HG03039 (cell line): ENCODE results near the gene PLA2G3.

Experiments used
- ATAC-seq: cut with Tn5 transposase; IDR thresholded peaks from one replicate; pipeline ENCODE4 v1.9.1; 2021; ENCODE audit warnings: mild to moderate bottlenecking, moderate library complexity; ENCODE audit not compliant: unreplicated experiment

PLA2G3 gene

DNA sequence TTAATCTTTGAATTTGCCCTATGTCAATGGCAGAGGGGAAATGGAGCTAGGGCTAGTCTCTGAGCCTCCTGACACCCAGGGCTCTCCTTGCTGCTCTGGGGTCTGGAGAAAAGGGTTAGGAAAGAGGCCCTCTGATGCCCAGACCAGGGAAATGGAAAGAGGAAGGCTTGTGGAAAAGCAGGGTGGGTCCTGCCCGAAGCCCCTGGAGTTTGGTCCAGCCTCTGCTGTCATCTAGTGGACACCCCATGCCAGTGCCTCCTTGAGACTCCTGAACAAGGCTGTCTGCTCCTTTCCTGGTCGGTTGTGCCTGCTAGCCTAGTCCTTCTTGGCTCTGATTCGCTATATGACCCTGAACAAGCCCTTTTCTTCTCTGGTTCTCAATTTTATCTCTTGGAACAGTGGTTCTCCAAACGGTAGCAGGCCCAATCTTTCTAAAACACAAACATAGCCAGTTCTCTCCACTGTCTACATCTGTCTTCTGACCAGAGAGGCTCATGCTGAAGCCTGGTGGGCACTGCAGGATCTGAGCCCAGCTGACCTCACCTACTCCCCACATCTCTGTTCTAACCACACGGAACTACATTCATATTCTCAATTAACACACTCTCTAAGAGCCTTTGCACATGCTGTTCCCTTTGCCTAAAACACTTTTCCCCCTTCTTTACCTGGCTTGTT is 8.8 kb upstream of the PLA2G3 start:
- no peak for ATAC-seq

DNA sequence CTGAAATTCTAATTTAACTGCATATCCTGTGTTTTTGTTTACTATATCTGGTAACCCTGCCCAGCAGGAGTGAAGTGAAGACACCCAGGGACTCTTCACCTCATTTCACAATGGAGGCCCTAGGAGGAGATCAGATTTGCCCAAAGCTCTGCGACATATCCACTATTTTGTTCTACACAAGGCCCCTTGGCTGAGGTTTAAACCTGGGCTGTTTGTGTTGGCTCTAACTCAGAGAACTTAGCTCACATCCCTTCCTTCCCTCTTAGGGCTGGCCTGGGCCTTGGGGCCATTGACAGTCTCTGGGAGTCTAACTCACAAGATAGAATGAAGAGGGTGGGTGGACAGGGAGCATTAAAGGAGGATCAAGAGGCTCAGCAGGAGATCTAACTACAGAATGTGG is 8.2 kb upstream of the PLA2G3 start:
- ATAC-seq: no peak

DNA sequence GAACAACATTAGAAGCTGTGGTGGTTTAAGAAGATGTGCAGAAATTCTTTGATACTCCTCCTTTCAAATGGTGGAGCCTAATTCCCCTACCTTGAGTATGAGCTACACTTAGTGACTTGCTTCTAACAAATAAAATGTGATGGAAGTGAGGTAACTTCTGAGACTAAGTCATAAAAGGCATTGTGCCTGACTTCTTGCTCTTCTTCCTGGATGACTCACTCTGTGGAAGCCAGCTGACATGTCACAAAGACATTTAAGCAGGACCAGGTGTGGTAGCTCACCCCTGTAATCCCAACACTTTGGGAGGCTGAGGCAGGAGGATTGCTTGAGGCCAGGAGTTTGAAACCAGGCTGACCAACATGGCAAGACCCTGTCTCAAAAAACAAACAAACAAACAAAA is 3.9 kb upstream of the PLA2G3 start:
- ATAC-seq: no peak

DNA sequence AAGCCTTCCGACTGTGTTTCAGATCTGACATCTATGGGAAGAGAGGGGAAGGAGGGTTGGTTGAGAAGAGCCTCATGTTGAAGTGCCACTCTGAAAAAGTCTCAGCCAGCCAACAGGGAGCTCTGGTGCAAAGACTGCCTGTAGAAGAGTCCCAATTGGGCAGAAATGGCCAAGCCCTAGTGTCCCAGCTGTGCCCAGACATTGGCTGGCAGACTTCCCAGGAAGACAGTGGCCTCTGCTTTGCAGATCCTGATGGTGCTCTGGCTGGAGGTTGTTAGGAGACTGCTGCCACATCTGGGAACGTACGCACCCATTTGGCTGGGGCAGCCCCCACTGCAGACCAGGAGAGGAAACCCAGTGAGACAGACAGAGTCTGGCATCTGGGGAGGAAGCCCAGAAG is 3.2 kb upstream of the PLA2G3 start:
- ATAC-seq: no peak

DNA sequence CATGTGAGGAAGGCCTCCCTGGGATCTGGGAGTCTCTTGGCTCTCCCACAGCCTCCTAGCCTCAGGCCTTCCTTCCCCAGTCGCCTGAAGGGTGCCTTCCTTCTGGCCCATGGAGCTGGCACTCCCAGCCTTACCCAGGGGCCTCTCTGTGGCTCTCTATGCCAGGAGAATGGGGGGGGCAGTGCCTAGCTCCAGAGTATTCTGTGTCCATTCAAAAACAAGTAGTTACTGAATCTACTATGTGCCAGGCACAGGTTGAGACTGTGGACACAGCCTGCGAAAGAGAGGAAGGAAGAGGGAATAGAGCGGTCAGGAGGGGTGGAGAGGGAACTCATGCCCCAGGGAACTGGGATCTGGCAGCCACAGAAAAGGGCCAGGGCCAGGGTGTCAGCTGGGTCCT is 2.7 kb upstream of the PLA2G3 start:
- no peak for ATAC-seq

DNA sequence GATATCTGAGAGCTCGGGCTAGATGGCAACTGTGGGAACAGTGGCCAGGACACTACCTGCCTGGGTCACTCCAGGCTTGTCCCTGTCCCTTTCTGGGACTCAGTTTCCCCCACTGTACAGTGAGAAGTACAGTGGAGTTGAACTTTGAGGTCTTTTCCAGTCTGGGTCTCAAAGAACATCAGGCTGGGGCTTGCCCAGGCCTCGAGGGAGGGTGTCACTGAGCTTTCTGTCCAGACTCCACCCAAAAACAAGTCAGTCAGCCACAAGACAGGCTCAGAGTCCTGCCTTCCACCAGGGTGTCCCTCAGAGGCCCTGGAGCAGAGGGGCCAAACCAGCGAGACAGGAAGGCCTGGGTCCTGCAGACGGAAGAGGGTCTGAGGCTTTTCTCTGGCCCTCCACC is 2.0 kb upstream of the PLA2G3 start:
- no peak for ATAC-seq

DNA sequence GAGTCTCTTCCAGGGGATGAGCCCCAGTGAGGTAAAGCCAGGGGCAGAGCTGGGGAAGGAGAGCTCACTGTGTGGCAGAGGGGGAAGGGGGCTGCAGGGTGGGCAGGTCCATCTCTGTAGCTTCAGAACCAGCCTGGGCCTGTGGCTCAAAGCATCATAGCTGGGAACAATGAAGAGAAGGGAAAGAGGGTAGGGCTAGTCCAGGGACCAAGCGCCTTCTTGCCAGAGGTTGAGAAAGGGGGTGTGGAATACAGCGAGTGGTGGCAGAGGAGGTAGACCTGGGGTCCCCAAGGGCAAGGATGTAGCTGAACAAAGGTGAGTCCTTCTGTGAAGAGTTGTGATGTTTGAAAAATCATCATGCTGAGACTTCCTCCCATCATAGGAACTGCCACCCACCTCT is 1.2 kb upstream of the PLA2G3 start:
- no peak for ATAC-seq

DNA sequence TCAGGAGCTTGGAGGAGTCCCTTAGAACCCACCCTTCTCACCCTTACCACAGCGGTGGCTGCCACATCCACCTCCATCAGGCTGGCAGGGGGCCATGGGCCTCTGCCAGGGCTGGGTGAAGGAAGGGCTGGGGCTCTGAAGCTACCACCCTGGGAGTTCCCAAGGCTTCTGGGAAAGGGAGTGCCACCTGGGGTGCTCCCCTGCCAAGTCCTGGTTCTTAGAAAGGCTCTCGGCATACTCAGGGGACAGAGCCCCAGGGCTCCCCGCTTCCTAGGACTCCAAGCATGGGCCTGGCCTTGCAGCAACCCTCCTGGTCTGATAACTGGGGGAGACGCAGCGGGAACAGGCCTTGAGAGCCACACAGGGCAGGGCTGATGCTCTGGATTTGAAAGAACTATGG is 438 bp upstream of the PLA2G3 start:
- no peak for ATAC-seq

DNA sequence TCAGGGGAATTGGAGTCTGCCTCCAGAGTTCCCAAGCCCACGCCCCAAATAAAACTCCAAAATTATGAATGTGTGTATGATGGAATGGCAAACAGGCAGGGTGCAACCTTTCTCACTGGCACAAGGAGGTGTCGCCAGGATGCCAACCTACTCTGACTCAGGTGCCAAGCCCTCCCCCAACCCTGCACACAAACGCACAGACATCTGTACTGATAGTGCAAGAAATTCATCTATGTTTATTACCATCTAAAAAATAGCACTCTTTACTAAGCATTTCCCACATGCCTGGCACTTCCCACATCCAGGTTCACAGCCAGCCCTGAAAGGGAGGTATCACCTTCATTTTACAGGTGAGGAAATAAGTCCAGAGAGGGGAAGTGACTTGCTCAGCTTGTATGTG is 1.2 kb downstream of the PLA2G3 start:
- no peak for ATAC-seq

DNA sequence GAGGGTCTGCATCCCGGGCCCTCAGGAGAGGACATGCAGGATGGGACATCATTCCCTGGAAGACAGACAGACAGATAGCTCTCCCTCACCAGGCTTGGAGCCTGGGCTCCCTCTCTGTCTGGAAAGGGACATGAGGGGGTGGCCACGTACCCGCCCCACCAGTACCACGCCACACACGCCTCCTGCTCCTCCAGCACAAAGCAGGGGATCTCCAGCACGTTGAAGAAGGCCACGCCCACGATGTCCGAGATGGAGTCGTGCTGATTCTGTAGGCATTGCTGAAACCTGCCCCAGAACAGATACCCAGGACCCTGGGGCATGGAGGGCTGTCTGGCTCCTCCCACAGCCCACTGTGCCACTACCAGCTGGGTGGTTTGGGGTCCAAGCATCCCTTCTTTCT is 2.2 kb downstream of the PLA2G3 start:
- no peak for ATAC-seq

DNA sequence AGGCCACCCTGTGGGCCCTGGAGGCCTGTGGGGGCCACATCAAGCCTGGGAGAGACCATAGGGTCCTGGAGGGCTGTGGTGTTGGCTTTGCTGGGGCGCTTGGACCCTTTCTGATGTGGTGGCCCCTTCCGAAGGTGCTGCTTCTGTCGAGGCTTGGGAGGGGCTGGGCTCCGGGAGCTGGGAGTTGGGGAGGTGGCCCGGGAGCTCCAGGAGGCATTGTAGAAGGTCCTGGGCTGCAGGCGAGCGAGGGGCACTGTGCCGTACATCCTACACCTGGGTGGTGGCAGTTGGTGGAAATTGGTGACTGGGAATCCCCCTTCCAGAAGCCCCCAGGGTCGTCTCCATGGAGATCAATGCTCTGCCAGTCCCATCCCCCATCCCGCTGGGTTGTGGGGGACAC is 2.6 kb downstream of the PLA2G3 start:
- no peak for ATAC-seq

DNA sequence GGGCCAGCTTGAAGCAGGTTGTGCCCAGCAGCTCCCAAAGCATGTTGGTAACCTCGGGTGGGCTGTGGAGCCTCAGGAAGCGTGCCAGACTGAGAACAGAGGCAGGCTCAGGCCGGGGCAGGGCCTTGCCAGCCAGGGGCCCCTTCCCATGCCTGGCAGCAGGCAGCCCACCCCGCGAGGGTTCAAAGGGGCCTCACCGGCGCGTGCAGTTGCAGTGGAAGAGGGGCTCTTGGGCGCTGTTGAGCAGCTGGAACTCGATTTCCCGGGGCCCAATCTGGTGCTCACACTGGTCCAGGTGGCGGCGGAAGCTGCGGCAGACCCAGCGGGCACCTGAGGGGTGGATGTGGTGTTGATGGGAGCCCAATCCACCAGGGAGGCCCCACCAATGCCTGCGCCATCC is 3.6 kb downstream of the PLA2G3 start:
- ATAC-seq: no peak

DNA sequence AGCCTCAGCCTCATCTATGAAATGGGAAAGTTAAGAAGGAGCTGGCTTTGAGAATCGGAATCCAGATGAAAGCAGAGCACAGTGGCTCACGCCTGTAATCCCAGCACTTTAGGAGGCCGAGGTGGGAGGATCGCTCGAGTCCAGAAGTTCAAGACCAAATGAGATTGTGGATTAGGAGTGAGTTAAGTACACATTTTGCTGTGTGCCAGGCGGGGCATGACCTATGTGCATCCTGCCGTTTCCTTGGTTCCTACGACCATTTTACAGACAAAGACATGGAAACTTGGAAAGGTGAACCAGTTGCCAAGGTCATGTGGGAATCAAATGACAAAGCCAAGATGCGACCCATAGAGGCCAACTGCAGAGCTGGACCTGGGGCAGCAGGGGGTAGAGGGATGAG is 4.2 kb downstream of the PLA2G3 start:
- ATAC-seq: no peak

DNA sequence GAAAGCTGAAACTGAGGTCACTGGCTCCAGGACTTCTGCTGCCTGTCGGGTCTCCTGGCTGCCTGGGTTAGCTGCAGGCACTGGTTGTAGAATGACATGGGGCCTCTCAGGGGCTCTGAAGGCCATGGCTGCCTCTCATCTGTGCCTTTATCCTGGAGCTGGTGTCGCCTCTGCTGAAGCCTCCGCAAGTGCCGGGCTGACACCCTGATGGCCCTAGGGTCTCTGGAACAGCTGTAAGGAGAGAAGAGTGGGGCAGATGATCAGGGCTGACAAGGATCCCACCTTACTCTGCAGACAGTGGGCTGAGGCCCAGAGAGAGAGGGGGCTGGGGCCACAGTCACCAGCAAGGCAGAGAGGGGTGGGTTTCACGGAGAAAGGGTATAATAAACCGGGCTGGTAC is 4.6 kb downstream of the PLA2G3 start:
- ATAC-seq: no peak

DNA sequence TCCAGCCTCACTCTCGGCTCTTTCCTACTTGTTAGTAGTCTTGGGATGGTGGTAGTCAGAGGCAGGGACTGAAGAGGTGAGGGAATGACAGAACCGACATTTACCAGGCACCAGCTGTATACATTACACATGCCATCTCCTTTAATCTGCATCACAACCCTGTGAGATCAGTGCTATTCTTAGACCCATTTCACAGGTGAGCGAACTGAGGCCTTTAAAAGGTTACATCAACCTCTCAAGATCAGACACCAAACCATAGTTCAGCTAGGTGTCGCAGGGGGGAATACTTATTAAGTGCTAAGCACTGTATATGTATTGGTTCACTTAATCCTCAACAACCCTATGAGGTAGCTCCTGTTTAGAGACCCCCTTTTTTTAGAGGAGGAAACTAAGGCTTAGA is 5.6 kb downstream of the PLA2G3 start:
- ATAC-seq: no peak

DNA sequence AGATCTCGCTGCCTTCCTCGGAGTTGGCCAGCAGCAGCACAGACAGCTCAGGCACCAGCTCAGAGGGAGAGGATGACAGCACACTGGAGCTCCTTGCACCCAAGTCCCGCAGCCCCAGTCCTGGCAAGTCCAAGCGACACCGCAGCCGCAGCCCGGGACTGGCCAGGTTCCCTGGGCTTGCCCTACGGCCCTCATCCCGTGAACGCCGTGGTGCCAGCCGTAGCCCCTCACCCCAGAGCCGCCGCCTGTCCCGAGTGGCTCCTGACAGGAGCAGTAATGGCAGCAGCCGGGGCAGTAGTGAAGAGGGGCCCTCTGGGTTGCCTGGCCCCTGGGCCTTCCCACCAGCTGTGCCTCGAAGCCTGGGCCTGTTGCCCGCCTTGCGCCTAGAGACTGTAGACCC is 6.4 kb downstream of the PLA2G3 start:
- ATAC-seq: no peak

DNA sequence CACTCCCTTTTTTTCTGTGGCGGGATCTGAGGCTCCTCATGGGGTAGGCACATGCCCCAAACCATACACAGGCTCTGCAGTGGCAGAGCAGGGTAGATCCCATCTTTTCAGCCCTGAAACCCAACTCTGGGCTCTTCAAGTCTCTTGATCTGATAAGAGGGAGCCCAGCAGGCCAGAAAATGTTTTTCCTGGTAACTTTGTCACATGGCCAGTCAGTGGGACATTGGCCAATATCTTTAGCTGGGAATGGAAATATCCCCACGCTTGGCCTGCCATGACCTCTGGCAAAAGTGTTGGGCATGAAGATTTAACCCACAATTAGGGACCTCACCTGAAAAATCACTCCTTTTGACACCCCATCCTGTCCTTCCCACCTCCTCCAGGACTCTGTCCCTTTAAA is 9.4 kb downstream of the PLA2G3 start:
- no peak for ATAC-seq

DNA sequence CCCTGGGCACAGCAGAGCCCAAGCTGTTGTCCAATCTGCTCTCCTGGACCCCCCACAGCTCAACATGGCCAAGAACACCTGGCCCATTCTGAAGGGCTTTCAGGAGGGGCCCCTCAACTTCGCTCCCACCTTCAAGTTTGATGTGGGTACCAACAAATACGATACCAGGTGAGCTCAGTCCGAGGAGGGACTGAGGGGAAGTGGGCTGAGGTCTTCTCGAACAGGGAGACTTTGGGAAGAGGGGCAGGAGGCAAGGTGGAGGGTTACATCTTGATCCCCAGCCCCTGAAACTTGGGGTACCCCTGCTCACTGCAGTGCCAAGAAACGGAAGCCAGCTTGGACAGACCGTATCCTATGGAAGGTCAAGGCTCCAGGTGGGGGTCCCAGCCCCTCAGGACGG is 12.2 kb downstream of the PLA2G3 start:
- no peak for ATAC-seq

DNA sequence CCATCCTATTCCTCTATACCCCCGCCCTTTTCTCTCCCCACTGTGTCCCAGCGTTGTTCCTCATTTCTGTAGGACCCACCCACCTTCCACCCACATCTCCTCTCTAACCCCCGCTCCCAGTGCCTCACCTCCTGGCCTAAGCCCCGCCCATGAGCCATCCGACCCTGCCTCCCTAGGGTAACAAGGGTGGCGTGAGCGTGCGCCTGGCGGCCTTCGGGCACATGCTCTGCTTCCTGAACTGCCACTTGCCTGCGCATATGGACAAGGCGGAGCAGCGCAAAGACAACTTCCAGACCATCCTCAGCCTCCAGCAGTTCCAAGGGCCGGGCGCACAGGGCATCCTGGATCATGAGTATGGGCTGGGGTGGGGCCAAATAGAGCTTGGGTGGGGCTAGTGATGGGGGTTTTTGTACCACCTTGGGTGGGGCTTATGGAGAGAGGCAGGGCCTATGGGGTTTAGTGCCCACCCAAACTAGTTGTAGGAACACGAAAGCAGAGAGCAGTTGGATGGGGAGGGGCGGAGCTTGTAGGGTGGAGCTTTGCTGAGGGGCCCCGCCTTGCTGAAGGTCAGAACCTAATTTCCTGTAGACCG is 13.0 kb downstream of the PLA2G3 start:
- ATAC-seq: no peak

DNA sequence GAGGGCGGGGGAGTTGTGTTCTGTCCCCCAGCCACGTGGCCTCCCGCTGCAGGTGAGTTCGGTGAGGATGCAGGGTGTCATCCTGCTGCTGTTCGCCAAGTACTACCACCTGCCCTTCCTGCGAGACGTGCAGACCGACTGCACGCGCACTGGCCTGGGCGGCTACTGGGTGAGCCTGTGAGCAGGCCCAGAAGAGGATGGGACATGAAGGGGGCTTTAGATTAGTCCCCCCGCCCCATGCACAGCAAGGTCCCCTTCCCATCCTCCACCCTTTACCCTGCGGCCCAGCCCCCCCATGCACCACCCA is 13.5 kb downstream of the PLA2G3 start:
- no peak for ATAC-seq

DNA sequence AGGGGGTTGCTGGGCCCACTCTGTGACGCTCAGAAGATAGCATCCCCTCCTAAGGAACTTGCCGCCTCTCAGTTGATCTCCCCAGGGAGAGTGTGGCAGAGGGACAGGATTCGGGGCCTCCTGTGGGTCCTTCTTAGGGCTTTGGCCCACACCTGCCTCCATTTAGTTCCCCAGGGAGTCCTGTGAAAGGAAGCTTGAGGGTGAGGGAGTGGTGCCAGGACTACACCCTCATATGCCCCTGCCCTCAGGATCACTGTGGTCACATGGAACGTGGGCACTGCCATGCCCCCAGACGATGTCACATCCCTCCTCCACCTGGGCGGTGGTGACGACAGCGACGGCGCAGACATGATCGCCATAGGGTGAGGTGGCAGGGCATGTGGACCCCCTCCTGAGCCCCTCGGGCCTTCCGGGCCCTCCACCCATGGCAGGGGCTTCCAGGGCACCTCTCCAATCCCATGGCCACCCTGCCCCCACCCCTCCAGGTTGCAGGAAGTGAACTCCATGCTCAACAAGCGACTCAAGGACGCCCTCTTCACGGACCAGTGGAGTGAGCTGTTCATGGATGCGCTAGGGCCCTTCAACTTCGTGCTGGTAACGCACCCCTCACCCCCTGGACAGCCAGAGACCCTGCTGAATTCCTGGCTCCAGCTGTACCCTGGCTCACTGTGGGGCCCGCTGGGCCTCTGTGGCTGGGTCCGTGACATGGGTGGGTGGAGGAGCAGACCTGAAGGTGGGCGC is 14.0 kb downstream of the PLA2G3 start:
- no peak for ATAC-seq

DNA sequence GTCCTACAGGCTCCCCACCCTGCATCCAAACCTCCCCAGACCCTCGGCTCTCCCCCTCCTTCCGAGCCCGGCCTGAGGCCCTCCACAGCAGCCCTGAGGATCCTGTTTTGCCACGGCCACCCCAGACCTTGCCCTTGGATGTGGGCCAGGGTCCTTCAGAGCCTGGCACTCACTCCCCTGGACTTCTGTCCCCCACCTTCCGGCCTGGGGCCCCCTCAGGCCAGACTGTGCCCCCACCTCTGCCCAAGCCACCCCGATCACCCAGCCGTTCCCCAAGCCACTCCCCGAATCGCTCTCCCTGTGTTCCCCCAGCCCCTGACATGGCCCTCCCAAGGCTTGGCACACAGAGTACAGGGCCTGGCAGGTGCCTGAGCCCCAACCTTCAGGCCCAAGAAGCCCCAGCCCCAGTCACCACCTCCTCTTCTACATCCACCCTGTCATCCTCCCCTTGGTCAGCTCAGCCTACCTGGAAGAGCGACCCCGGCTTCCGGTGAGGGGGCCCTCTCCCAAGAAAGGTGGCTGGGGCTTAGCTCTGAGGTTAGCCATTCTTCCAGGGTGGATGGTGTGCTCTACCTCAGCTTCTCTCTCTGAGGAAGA is 14.7 kb downstream of the PLA2G3 start:
- ATAC-seq: no peak
